GM21786 (cell line): ENCODE measurements around the gene DPYSL4.

Experiments
- ATAC-seq: cut with Tn5 transposase; IDR thresholded peaks from one replicate; pipeline ENCODE4 v1.9.1; 2021; ENCODE audit not compliant: unreplicated experiment

The DPYSL4 gene

GRCh38 chr10:132186488-132187429, at the start of gene DPYSL4:
Gene DPYSL4, plus strand, starts transcription at chr10:132186948. Its CDS starts 116 bp downstream, at chr10:132187064.
- ATAC-seq, result no peak

GRCh38 chr10:132137111-132138072, 49.4 kb upstream of the DPYSL4 start:
- ATAC-seq, result no peak

- ATAC-seq, result no peak
Measured at GRCh38 chr10:132138133-132138532, 48.6 kb upstream of the DPYSL4 start.

GRCh38 chr10:132138596-132138995, 48.2 kb upstream of the DPYSL4 start:
- no peak for ATAC-seq

- no peak for ATAC-seq
Measured at GRCh38 chr10:132139526-132139925, 47.2 kb upstream of the DPYSL4 start.

- no peak for ATAC-seq
Measured at GRCh38 chr10:132140167-132140925, 46.4 kb upstream of the DPYSL4 start.

GRCh38 chr10:132141076-132141475, 45.7 kb upstream of the DPYSL4 start:
- ATAC-seq, result no peak

- ATAC-seq, result no peak
Measured at GRCh38 chr10:132141526-132142395, 45.0 kb upstream of the DPYSL4 start.

GRCh38 chr10:132142396-132143161, 44.2 kb upstream of the DPYSL4 start:
- no peak for ATAC-seq

- no peak for ATAC-seq
Measured at GRCh38 chr10:132143162-132143561, 43.6 kb upstream of the DPYSL4 start.

GRCh38 chr10:132144086-132144485, 42.7 kb upstream of the DPYSL4 start:
- ATAC-seq, result no peak

GRCh38 chr10:132145002-132145401, 41.7 kb upstream of the DPYSL4 start:
- no peak for ATAC-seq

GRCh38 chr10:132145521-132146185, 41.1 kb upstream of the DPYSL4 start:
- ATAC-seq, result no peak

- ATAC-seq, result no peak
Measured at GRCh38 chr10:132146271-132146671, 40.5 kb upstream of the DPYSL4 start.

GRCh38 chr10:132146941-132147915, 39.5 kb upstream of the DPYSL4 start:
- no peak for ATAC-seq

- no peak for ATAC-seq
Measured at GRCh38 chr10:132148261-132149251, 38.2 kb upstream of the DPYSL4 start.
